SK-N-SH (cell line): ENCODE data around the gene RGS6. TPM values are rescaled to one million over a fixed set of nuclear protein-coding genes. Genes with fewer than 3 reads are reported as not detected.

Experiments
- CTCF ChIA-PET: fragments of 300-600, 350-600 bp; formaldehyde crosslinking; extraction: SDS; loops from one replicate; lab custom pipeline; 2021; lab: Yijun Ruan, JAX
- POLR2A ChIA-PET: fragments of 350-600 bp; sonication (Branson Sonifier 250); formaldehyde crosslinking; extraction: SDS; loops from one replicate; lab custom pipeline; 2020; ENCODE audit warnings: antibody characterized with exemption, inconsistent platforms; lab: Yijun Ruan, JAX
- DNase-seq: peaks from one replicate; pipeline ENCODE4 v3.0.0; 2012
- H2AFZ ChIP-seq: fragments of 200-600 bp; sonication (generic); 2 replicates; pipeline ENCODE4 v1.8.1; 2016; ENCODE audit warnings: antibody characterized with exemption, mild to moderate bottlenecking, low read depth
- H3F3A ChIP-seq: fragments of 200-600 bp; sonication (generic); replicated peaks from 2 replicates; pipeline ENCODE3; 2016; ENCODE audit warnings: antibody characterized with exemption, mild to moderate bottlenecking; ENCODE audit not compliant: insufficient read depth
- H3K27ac ChIP-seq, 2 experiments: fragments of 200-500 bp in 1 of 2; fragments of 200-600 bp in 1 of 2; sonication (Bioruptor generic) in 1 of 2; sonication (generic), shearing (Covaris generic) in 1 of 2; 2 replicates each; pipeline versions ENCODE4 v1.5.1 to v1.6.1; 2014 to 2016; ENCODE audit warnings: low read depth in 2 of 2, inconsistent platforms in 1 of 2, low read length in 1 of 2, mild to moderate bottlenecking in 1 of 2, mixed read lengths in 1 of 2
- H3K27me3 ChIP-seq: fragments of 200-600 bp; sonication (generic), shearing (Covaris generic); 2 replicates; pipeline ENCODE4 v1.6.1; 2016; ENCODE audit warnings: mixed run types; ENCODE audit not compliant: insufficient read depth
- H3K36me3 ChIP-seq, 2 experiments: fragments of 200-500 bp in 1 of 2; fragments of 200-600 bp in 1 of 2; sonication (Bioruptor generic) in 1 of 2; sonication (generic) in 1 of 2; replicated peaks in 1 of 2; 2 replicates each; pipeline versions ENCODE3 to v1.5.1; 2014 to 2016; ENCODE audit warnings: low read length in 1 of 2, mild to moderate bottlenecking in 1 of 2; ENCODE audit not compliant: insufficient read depth in 2 of 2, control insufficient read depth in 1 of 2
- H3K4me1 ChIP-seq, 2 experiments: fragments of 200-500 bp in 1 of 2; fragments of 200-600 bp in 1 of 2; sonication (Bioruptor generic) in 1 of 2; sonication (generic), shearing (Covaris generic) in 1 of 2; 2 replicates each; pipeline versions ENCODE4 v1.5.1 to v1.6.1; 2014 to 2016; ENCODE audit warnings: low read depth in 1 of 2, low read length in 1 of 2, mixed run types in 1 of 2; ENCODE audit not compliant: insufficient read depth in 2 of 2, control insufficient read depth in 1 of 2
- H3K4me2 ChIP-seq: fragments of 200-600 bp; sonication (generic), shearing (Covaris generic); 2 replicates; pipeline ENCODE4 v1.6.1; 2017; ENCODE audit warnings: mixed run types
- H3K4me3 ChIP-seq, 2 experiments: fragments of 200-500 bp in 1 of 2; fragments of 200-600 bp in 1 of 2; sonication (Bioruptor generic) in 1 of 2; sonication (generic), shearing (Covaris generic) in 1 of 2; 2 replicates each; pipeline versions ENCODE4 v1.5.1 to v1.8.1; 2014 to 2016; ENCODE audit warnings: low read depth in 2 of 2, inconsistent platforms in 1 of 2, low read length in 1 of 2, mild to moderate bottlenecking in 1 of 2, mixed read lengths in 1 of 2, moderate library complexity in 1 of 2
- H3K79me2 ChIP-seq: fragments of 200-600 bp; sonication (generic); 2 replicates; pipeline ENCODE4 v1.8.1; 2017; ENCODE audit warnings: mild to moderate bottlenecking; ENCODE audit not compliant: insufficient read depth
- H3K9ac ChIP-seq: fragments of 200-600 bp; sonication (generic); 2 replicates; pipeline ENCODE4 v1.6.1; 2017; ENCODE audit warnings: mixed run types
- H3K9me2 ChIP-seq: fragments of 200-600 bp; sonication (generic); 2 replicates; pipeline ENCODE4 v1.6.1; 2017; ENCODE audit warnings: mixed run types
- H3K9me3 ChIP-seq: fragments of 200-600 bp; sonication (generic); 2 replicates; pipeline ENCODE4 v1.6.1; 2017; ENCODE audit warnings: mixed run types, mild to moderate bottlenecking, moderate library complexity
- H4K20me1 ChIP-seq: fragments of 200-600 bp; sonication (generic); 2 replicates; pipeline ENCODE4 v1.6.1; 2017; ENCODE audit warnings: mild to moderate bottlenecking, mixed run types; ENCODE audit not compliant: insufficient read depth
- CHD2 ChIP-seq: fragments of 150-350 bp; IDR thresholded peaks from 2 replicates; pipeline ENCODE4 v1.6.1; 2018; ENCODE audit warnings: low read length; ENCODE audit not compliant: partially characterized antibody
- ELF1 ChIP-seq: IDR thresholded peaks from 2 replicates; pipeline ENCODE4 v1.4.0; 2012
- FOSL2 ChIP-seq: IDR thresholded peaks from 2 replicates; pipeline ENCODE4 v1.4.0; 2012; ENCODE audit warnings: low read depth, mild to moderate bottlenecking, moderate library complexity, borderline replicate concordance
- FOXJ3 ChIP-seq: sonication (generic); formaldehyde crosslinking; IDR thresholded peaks from 2 replicates; pipeline ENCODE4 v1.5.1; 2020; ENCODE audit warnings: mild to moderate bottlenecking, missing genetic modification reagents
- GATA2 ChIP-seq: sonication (generic); formaldehyde crosslinking; IDR thresholded peaks from 2 replicates; pipeline ENCODE4 v1.5.0; 2020; ENCODE audit warnings: mild to moderate bottlenecking, missing genetic modification reagents
- MEF2A ChIP-seq: IDR thresholded peaks from 2 replicates; pipeline ENCODE4 v1.4.0; 2012; ENCODE audit warnings: low read depth, borderline replicate concordance
- MXI1 ChIP-seq: IDR thresholded peaks from 2 replicates; pipeline ENCODE4 v1.6.1; 2012; ENCODE audit warnings: mild to moderate bottlenecking, low read depth, low read length, improper control_type of control experiment
- NFIC ChIP-seq: IDR thresholded peaks from 2 replicates; pipeline ENCODE4 v1.4.0; 2012; ENCODE audit warnings: borderline replicate concordance
- NRF1 ChIP-seq: IDR thresholded peaks from 2 replicates; pipeline ENCODE4 v1.6.1; 2012; ENCODE audit warnings: low read depth, mild to moderate bottlenecking, low read length
- POLR2AphosphoS5 ChIP-seq: IDR thresholded peaks from 2 replicates; pipeline ENCODE4 v1.6.1; 2012; ENCODE audit warnings: low read depth, low read length
- RXRA ChIP-seq: IDR thresholded peaks from 2 replicates; pipeline ENCODE4 v1.4.0; 2012; ENCODE audit warnings: low read depth, mild to moderate bottlenecking, borderline replicate concordance
- TAF1 ChIP-seq: IDR thresholded peaks from 2 replicates; pipeline ENCODE4 v1.6.1; 2012; ENCODE audit warnings: low read depth, mild to moderate bottlenecking, low read length, moderate library complexity, borderline replicate concordance
- TCF12 ChIP-seq: IDR thresholded peaks from 2 replicates; pipeline ENCODE4 v1.4.0; 2012
- whole genome bisulfite sequencing: methylation state at CpG from one replicate; pipeline ENCODE4 v1.1.6; 2017; ENCODE audit warnings: low lambda C conversion rate; 5-methylcytosine and 5-hydroxymethylcytosine counted together
- polyA plus RNA-seq, 3 experiments: library from polyadenylated mRNA; depleted of rRNA; stranded (reverse); fragments of >200 nt; gene quantifications; 2 replicates each; pipeline ENCODE4 v1.2.3, GENCODE V29; 2012
- TF ChIP-seq, protein P1 (sequence below): IDR thresholded peaks from 2 replicates; pipeline ENCODE4; 2012
- TF ChIP-seq, protein P2 (sequence below): IDR thresholded peaks from 2 replicates; pipeline ENCODE4 v1.6.1; 2012; ENCODE audit warnings: mild to moderate bottlenecking, low read depth, low read length, moderate library complexity
- TF ChIP-seq, protein P3 (sequence below): IDR thresholded peaks from 2 replicates; pipeline ENCODE4 v1.4.0; 2012; ENCODE audit warnings: low read depth
- TF ChIP-seq, protein P4 (sequence below): fragments of 150-350 bp; IDR thresholded peaks from 2 replicates; pipeline ENCODE4 v1.6.1; 2017; ENCODE audit warnings: antibody characterized with exemption, low read length, low read depth, borderline replicate concordance
- TF ChIP-seq, protein P5 (sequence below): IDR thresholded peaks from 2 replicates; pipeline ENCODE4 v1.4.0; 2012; ENCODE audit warnings: low read depth, borderline replicate concordance
- TF ChIP-seq, protein P6 (sequence below): fragments of 150-350 bp; IDR thresholded peaks from 2 replicates; pipeline ENCODE4 v1.6.1; 2016; ENCODE audit warnings: mild to moderate bottlenecking, low read depth, low read length

Gene RGS6
- polyA plus RNA-seq, 1 of the 3 experiments (the other 2 are of a cell fraction) = not detected

DNA sequence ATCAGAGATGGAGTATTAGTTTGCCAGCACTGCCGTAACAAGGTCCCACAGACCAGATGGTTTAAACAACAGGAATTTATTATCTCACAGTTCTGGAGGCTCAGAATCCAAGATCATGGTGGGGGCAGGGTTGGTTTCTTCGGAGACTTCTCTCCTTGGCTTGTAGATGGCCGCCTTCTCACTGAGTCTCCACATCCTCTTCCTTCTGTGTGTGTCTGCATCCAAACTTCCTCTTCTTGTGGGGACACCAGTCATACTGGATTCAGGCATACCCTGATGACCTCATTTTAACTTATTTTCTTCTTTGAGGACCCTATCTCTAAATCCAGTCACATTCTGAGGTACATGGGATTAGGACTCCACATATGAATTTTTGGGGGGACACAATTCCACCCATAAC, 455.5 kb downstream of the RGS6 start:
- CTCF ChIA-PET = no interaction called here
- Histone ChIP-seq H3F3A (no peaks in the 10 kb centered on the region), H3K36me3 (no peaks in the 10 kb centered on the region), H3K27me3 (peaks cover 4% of the 10 kb centered on the region; the same call in 1 of the 2 replicates), H3K9ac (no peak overlapping the region), H3K4me2 (no peak overlapping the region), H3K4me1 (no peaks in the 10 kb centered on the region), H3K9me3 (no peaks in the 10 kb centered on the region), H2AFZ (no peak overlapping the region), H3K9me2 (no peaks in the 10 kb centered on the region), H4K20me1 (no peaks in the 10 kb centered on the region), H3K79me2 (no peaks in the 10 kb centered on the region), H3K27ac (no peak overlapping the region), H3K4me3 (no peak overlapping the region)
- TF ChIP-seq, protein P1, sequence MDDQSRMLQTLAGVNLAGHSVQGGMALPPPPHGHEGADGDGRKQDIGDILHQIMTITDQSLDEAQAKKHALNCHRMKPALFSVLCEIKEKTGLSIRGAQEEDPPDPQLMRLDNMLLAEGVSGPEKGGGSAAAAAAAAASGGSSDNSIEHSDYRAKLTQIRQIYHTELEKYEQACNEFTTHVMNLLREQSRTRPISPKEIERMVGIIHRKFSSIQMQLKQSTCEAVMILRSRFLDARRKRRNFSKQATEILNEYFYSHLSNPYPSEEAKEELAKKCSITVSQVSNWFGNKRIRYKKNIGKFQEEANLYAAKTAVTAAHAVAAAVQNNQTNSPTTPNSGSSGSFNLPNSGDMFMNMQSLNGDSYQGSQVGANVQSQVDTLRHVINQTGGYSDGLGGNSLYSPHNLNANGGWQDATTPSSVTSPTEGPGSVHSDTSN = no peak
- TF ChIP-seq FOSL2 (no peak), TCF12 (no peak), ELF1 (no peak), NFIC (no peak), MEF2A (no peak), FOXJ3 (CRISPR knock-in tag) (no peak), MXI1 (no peak), GATA2 (CRISPR knock-in tag) (no peak), RXRA (no peak), CHD2 (no peak), POLR2AphosphoS5 (no peak), TAF1 (no peak), NRF1 (no peak)
- TF ChIP-seq, protein P2, sequence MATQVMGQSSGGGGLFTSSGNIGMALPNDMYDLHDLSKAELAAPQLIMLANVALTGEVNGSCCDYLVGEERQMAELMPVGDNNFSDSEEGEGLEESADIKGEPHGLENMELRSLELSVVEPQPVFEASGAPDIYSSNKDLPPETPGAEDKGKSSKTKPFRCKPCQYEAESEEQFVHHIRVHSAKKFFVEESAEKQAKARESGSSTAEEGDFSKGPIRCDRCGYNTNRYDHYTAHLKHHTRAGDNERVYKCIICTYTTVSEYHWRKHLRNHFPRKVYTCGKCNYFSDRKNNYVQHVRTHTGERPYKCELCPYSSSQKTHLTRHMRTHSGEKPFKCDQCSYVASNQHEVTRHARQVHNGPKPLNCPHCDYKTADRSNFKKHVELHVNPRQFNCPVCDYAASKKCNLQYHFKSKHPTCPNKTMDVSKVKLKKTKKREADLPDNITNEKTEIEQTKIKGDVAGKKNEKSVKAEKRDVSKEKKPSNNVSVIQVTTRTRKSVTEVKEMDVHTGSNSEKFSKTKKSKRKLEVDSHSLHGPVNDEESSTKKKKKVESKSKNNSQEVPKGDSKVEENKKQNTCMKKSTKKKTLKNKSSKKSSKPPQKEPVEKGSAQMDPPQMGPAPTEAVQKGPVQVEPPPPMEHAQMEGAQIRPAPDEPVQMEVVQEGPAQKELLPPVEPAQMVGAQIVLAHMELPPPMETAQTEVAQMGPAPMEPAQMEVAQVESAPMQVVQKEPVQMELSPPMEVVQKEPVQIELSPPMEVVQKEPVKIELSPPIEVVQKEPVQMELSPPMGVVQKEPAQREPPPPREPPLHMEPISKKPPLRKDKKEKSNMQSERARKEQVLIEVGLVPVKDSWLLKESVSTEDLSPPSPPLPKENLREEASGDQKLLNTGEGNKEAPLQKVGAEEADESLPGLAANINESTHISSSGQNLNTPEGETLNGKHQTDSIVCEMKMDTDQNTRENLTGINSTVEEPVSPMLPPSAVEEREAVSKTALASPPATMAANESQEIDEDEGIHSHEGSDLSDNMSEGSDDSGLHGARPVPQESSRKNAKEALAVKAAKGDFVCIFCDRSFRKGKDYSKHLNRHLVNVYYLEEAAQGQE = no peak
- TF ChIP-seq, protein P3, sequence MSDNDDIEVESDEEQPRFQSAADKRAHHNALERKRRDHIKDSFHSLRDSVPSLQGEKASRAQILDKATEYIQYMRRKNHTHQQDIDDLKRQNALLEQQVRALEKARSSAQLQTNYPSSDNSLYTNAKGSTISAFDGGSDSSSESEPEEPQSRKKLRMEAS = no peak
- TF ChIP-seq, protein P4, sequence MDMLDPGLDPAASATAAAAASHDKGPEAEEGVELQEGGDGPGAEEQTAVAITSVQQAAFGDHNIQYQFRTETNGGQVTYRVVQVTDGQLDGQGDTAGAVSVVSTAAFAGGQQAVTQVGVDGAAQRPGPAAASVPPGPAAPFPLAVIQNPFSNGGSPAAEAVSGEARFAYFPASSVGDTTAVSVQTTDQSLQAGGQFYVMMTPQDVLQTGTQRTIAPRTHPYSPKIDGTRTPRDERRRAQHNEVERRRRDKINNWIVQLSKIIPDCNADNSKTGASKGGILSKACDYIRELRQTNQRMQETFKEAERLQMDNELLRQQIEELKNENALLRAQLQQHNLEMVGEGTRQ = no peak
- TF ChIP-seq, protein P5, sequence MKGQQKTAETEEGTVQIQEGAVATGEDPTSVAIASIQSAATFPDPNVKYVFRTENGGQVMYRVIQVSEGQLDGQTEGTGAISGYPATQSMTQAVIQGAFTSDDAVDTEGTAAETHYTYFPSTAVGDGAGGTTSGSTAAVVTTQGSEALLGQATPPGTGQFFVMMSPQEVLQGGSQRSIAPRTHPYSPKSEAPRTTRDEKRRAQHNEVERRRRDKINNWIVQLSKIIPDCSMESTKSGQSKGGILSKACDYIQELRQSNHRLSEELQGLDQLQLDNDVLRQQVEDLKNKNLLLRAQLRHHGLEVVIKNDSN = no peak
- TF ChIP-seq, protein P6, sequence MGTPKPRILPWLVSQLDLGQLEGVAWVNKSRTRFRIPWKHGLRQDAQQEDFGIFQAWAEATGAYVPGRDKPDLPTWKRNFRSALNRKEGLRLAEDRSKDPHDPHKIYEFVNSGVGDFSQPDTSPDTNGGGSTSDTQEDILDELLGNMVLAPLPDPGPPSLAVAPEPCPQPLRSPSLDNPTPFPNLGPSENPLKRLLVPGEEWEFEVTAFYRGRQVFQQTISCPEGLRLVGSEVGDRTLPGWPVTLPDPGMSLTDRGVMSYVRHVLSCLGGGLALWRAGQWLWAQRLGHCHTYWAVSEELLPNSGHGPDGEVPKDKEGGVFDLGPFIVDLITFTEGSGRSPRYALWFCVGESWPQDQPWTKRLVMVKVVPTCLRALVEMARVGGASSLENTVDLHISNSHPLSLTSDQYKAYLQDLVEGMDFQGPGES = no peak
- no peak for DNase-seq
- POLR2A ChIA-PET = no interaction called here
- WGBS = 11% methylated on average over 3 of the region's 3 CpGs
